HepG2 (cell line): ENCODE measurements around the gene FSD2. TPM values are rescaled to one million over a fixed set of nuclear protein-coding genes. Genes with fewer than 3 reads are reported as not detected.

Experiments used
- DPF2 ChIP-seq: sonication (generic); formaldehyde crosslinking; IDR thresholded peaks from 2 replicates; pipeline ENCODE4 v1.4.0; 2020; ENCODE audit warnings: mild to moderate bottlenecking, low read depth, missing genetic modification reagents, borderline replicate concordance
- EP300 ChIP-seq, 3 experiments: sonication (generic) in 1 of 3; formaldehyde crosslinking in 1 of 3; IDR thresholded peaks; 2 replicates each; pipeline versions ENCODE4 v1.5.1 to v1.6.1; 2011 to 2020; ENCODE audit warnings: low read depth in 2 of 3, low read length in 2 of 3, borderline replicate concordance in 1 of 3, improper control_type of control experiment in 1 of 3, mild to moderate bottlenecking in 1 of 3, missing genetic modification reagents in 1 of 3, moderate library complexity in 1 of 3
- FOXA3 ChIP-seq: IDR thresholded peaks from 2 replicates; pipeline ENCODE4 v1.6.1; 2016; ENCODE audit warnings: missing genetic modification reagents, missing compliant biosample characterization
- HDAC6 ChIP-seq: fragments of 200-600 bp; sonication (generic); IDR thresholded peaks from 2 replicates; pipeline ENCODE4 v1.7.0; 2017; ENCODE audit warnings: mild to moderate bottlenecking, antibody characterized with exemption, low read length, low read depth
- HOXD1 ChIP-seq: sonication (generic); formaldehyde crosslinking; IDR thresholded peaks from 2 replicates; pipeline ENCODE4 v1.5.0; 2020; ENCODE audit warnings: missing genetic modification reagents
- IRF2 ChIP-seq: IDR thresholded peaks from 2 replicates; pipeline ENCODE4 v1.6.1; 2018; ENCODE audit warnings: missing genetic modification reagents, missing compliant biosample characterization
- MLXIP ChIP-seq: sonication (generic); formaldehyde crosslinking; IDR thresholded peaks from 2 replicates; pipeline ENCODE4 v1.9.0; 2021; ENCODE audit warnings: missing genetic modification reagents, borderline replicate concordance
- NFKBIZ ChIP-seq: IDR thresholded peaks from 2 replicates; pipeline ENCODE4 v1.6.1; 2018; ENCODE audit warnings: missing genetic modification reagents, missing compliant biosample characterization
- PAX8 ChIP-seq: sonication (generic); formaldehyde crosslinking; IDR thresholded peaks from 2 replicates; pipeline ENCODE4 v1.8.0; 2022; ENCODE audit warnings: mild to moderate bottlenecking, missing genetic modification reagents, borderline replicate concordance
- PCBP1 ChIP-seq: fragments of 200-400 bp; formaldehyde crosslinking; IDR thresholded peaks from 2 replicates; pipeline ENCODE4 v1.6.1; 2017; ENCODE audit warnings: mild to moderate bottlenecking, low read depth, low read length, borderline replicate concordance
- RBM22 ChIP-seq: fragments of 200-400 bp; formaldehyde crosslinking; optimal IDR thresholded peaks from 2 replicates; pipeline ENCODE3; 2017; ENCODE audit warnings: mild to moderate bottlenecking, low read length, moderate library complexity
- SOX5 ChIP-seq: IDR thresholded peaks from 2 replicates; pipeline ENCODE4 v1.6.1; 2016; ENCODE audit warnings: borderline replicate concordance
- SP140L ChIP-seq: sonication (generic); formaldehyde crosslinking; IDR thresholded peaks from 2 replicates; pipeline ENCODE4 v1.4.0; 2020; ENCODE audit warnings: missing genetic modification reagents, borderline replicate concordance
- SRF ChIP-seq: IDR thresholded peaks from 2 replicates; pipeline ENCODE4 v1.6.1; 2011; ENCODE audit warnings: mild to moderate bottlenecking, low read depth, low read length, moderate library complexity
- TBX2 ChIP-seq: sonication (generic); formaldehyde crosslinking; IDR thresholded peaks from 2 replicates; pipeline ENCODE4 v1.5.0; 2020; ENCODE audit warnings: missing genetic modification reagents, mild to moderate bottlenecking, borderline replicate concordance
- TCF7 ChIP-seq: sonication (generic); IDR thresholded peaks from 2 replicates; pipeline ENCODE4 v1.6.1; 2016; ENCODE audit warnings: antibody characterized with exemption, low read depth
- USF2 ChIP-seq, 2 experiments: sonication (generic) in 1 of 2; formaldehyde crosslinking in 1 of 2; IDR thresholded peaks; 2 replicates each; pipeline versions ENCODE4 v1.5.1 to v1.6.1; 2011 to 2020; ENCODE audit warnings: borderline replicate concordance in 1 of 2, low read depth in 1 of 2, low read length in 1 of 2, mild to moderate bottlenecking in 1 of 2, missing genetic modification reagents in 1 of 2, moderate library complexity in 1 of 2
- ZBTB8A ChIP-seq: sonication (generic); formaldehyde crosslinking; IDR thresholded peaks from 2 replicates; pipeline ENCODE4 v1.4.0; 2020; ENCODE audit warnings: mild to moderate bottlenecking, low read depth, missing genetic modification reagents, borderline replicate concordance
- ZMAT5 ChIP-seq: sonication (generic); formaldehyde crosslinking; IDR thresholded peaks from 2 replicates; pipeline ENCODE4 v1.5.0; 2020; ENCODE audit warnings: mild to moderate bottlenecking, low read depth, missing genetic modification reagents, borderline replicate concordance
- ZMYM2 ChIP-seq: sonication (generic); formaldehyde crosslinking; IDR thresholded peaks from 2 replicates; pipeline ENCODE4 v1.8.0; 2022; ENCODE audit warnings: mild to moderate bottlenecking, missing genetic modification reagents
- ZNF264 ChIP-seq: sonication (generic); formaldehyde crosslinking; IDR thresholded peaks from 2 replicates; pipeline ENCODE4 v1.4.0; 2020; ENCODE audit warnings: missing genetic modification reagents
- ZNF761 ChIP-seq: sonication (generic); formaldehyde crosslinking; conservative IDR thresholded peaks from 2 replicates; pipeline ENCODE4 v1.4.0; 2020; ENCODE audit warnings: mild to moderate bottlenecking, missing genetic modification reagents
- polyA plus RNA-seq, 8 experiments: library from polyadenylated mRNA; depleted of rRNA in 3 of 8; stranded (reverse) in 7 of 8; unstranded in 1 of 8; fragments of >200 nt; fragmentation: Illumina TruSeq in 4 of 8; extraction: Trizol in 4 of 8; gene quantifications; 2 replicates each; pipeline versions ENCODE4 v1.2.1 to v1.2.3, GENCODE V29; 2011 to 2016; ENCODE audit warnings: low read depth in 4 of 8, missing spikeins in 1 of 8, mixed read lengths in 1 of 8; ENCODE audit not compliant: insufficient read depth in 1 of 8
- total RNA-seq, 5 experiments: library from RNA; depleted of rRNA; stranded (reverse); fragments of >200 nt; fragmentation: Illumina TruSeq; extraction: Trizol; gene quantifications; 2 replicates each; pipeline ENCODE4 v1.2.3, GENCODE V29; 2016; ENCODE audit warnings: low read depth in 1 of 5

FSD2 gene
- total and polyA plus RNA-seq, 2 of the 13 experiments (the other 11 are each of a cell fraction or from before 2014, with no cell fraction given), result not detected

GRCh38 chr15:82763361-82764116 is 42.3 kb downstream of the FSD2 start (continued):
- no peak for TF ChIP-seq USF2 (IDR thresholded peaks at IDR 0.05; ENCODE audit: low read depth, low read length)
- no peak for TF ChIP-seq USF2 (CRISPR knock-in tag; IDR thresholded peaks at IDR 0.05; ENCODE audit: borderline replicate concordance)
- TF ChIP-seq SOX5, result peak; percentile 32; the same call in 1 of the 2 replicates
- peak in 1 of 2 experiments; percentile 64; a peak in 1 of 4 replicates for TF ChIP-seq EP300 (IDR thresholded peaks at IDR 0.05; ENCODE audit: low read depth in 2 of 2, low read length in 2 of 2)
- TF ChIP-seq EP300 (CRISPR knock-in tag; IDR thresholded peaks at IDR 0.05; ENCODE audit: borderline replicate concordance), result peak; percentile 33; the same call in 1 of the 2 replicates
- 0 out of 2 replicates have a peak, but pooled peaks have one; percentile 41 for TF ChIP-seq DPF2 (CRISPR knock-in tag)
- TF ChIP-seq ZNF264, result peak; percentile 58; the same call in 1 of the 2 replicates
- peak; percentile 57; the same call in 1 of the 2 replicates for TF ChIP-seq IRF2 (CRISPR knock-in tag)
- TF ChIP-seq TBX2 (CRISPR knock-in tag), result peak; percentile 52
- no peak for TF ChIP-seq SP140L (CRISPR knock-in tag)
- no peak for TF ChIP-seq HDAC6
- TF ChIP-seq NFKBIZ (CRISPR knock-in tag), result no peak
- TF ChIP-seq ZMYM2 (CRISPR knock-in tag), result 0 out of 2 replicates have a peak, but pooled peaks have one; percentile 22
- TF ChIP-seq RBM22, result no peak
- 0 out of 2 replicates have a peak, but pooled peaks have one; percentile 10 for TF ChIP-seq TCF7
- TF ChIP-seq MLXIP (CRISPR knock-in tag), result no peak
- no peak for TF ChIP-seq HOXD1
- no peak for TF ChIP-seq PCBP1
- no peak for TF ChIP-seq ZBTB8A (CRISPR knock-in tag)
- TF ChIP-seq ZNF761 (CRISPR knock-in tag), result no peak
- TF ChIP-seq FOXA3, result peak; percentile 80
- no peak for TF ChIP-seq ZMAT5
- no peak for TF ChIP-seq PAX8 (CRISPR knock-in tag)
- TF ChIP-seq SRF, result 0 out of 2 replicates have a peak, but pooled peaks have one; percentile 18
